GM18861 (cell line): ENCODE measurements around the gene ABHD8.

ENCODE experiments used
- ATAC-seq: cut with Tn5 transposase; IDR thresholded peaks from one replicate; pipeline ENCODE4 v1.9.1; 2021; ENCODE audit not compliant: unreplicated experiment

Gene ABHD8

DNA sequence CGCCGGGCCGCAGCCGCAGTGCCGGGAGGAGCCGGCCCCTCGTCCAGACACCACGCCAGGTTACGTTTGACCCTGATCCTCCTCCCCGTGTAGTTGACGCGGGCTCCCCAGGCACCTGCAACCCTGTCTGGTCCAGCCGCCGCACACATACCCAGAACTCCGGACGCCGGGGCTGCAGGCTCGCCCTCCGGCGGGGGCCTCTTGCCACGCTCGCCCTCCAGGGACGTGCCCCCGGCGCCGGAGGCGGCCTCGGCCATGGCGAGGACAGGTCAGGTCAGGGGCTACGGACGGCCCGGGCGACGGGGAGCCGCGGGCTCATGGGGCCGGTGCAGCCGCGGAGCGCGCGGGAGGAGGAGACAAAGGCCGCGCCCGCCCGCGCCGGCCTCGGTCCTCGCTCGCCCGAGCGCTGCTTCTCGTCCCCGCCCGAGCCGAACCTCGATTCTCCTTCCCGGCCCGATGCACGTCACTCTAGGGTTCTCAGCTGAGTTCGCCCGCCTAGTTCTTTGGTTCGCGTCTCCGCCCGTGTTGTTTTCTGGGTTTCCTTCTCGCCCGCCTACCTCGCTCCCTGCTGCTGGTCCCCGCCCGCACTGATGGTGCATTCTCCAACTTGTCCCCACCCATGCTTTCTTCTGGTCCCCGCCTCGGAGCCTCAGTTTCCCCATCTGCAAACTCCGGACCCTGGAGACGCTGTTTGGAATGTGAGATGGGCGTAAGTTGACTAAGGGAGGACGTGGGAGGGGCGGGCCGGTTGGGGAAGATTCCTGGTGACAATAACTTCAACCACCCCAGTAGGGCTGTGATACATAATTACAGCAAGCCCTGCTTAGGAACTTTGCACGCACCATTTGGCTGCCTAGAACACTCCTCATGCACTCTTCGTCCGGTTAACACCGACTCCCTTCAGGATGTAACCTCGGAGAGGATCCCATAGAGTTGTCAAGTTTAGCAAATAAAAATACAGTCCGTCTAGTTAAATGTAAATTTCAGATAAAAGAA lies 31.5 kb upstream of the ABHD8 start, which contains the start of gene ANO8:
Gene ANO8, minus strand, starts transcription at position 442 of the 996 bp plus-strand sequence. Its CDS starts 185 bp downstream, at position 257.
- ATAC-seq, result peak; percentile 32

DNA sequence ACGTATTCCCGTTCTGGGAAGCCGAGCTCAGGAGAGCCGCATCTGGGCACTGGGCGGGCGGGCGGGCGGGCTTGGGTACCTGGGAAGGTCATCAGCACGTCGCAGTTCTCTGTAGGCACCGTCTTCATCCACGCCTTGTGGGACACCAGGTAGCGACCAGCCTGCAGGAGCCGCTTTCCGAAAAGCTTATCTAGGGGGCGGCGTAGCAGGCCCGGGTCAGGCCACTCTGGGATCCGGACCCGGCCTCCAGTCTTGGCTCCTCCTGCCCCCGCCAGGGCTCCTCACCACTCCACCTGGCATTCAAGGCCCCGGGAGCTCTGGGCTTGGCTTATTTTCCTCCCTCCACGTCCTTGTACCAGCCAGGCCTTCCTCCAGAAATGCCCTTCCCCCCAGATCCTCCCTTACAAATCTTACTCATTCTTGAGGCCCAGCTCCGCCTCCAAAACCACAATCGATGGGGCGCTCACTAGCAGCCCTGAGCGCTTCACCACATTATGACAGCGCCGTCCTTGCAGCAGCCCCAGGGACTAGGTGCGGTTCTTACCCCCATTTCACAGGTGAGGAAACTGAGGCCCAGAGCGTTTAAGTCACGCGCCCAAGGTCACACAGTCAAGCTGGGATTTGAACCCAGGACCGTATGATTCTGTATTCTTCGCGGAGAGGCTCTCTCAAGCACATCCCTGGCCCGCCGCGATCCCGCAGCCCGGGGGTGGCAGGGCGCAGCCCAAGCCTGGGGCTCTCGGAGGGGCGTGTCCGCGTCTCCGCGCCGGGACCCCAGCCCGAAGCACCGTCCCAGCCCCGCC lies 30.6 kb upstream of the ABHD8 start:
- ATAC-seq, result no peak

DNA sequence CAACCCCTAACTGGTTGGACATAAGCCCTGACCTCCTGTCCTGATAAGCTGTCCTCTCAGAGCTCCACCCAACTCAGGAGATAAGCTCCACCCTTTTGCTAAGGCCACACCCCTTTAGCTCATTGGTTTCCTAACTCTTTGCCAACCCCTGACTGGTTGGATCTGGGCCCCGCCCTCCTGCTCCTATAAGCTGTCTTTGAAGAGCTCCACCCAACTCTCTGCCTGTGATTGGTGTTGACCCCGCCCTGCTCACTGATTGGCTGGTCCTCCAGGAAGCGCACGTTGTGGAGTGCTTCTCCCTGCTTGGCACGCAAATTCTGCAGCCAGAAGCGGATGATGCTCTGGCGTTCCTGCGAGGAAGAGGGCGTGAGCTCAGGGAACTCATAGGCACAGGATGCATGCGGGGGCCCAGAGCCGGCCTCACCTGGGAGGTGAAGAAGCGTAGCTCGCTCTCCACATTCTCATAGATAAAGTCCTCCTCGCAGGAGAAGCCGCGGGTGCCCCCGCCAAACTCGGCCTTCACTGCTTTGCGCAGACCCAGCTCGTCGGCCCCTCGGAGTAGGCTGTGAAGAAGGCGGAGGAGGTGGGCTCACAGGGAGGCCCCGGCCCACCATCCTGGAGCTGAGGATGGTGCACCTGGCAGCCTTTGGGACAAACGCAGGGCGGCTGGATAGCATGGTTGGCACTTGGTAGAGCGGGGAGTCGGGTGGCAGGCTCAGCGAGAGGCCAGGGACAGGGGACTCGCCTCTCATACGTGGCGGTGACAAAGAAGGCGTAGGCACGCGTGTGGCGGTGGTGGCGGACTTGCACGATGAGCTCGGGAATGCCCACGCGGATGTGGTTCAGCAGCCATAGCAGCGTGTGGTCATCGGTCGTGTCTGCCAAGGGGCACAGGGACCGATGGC lies 29.7 kb upstream of the ABHD8 start:
- ATAC-seq, result no peak

DNA sequence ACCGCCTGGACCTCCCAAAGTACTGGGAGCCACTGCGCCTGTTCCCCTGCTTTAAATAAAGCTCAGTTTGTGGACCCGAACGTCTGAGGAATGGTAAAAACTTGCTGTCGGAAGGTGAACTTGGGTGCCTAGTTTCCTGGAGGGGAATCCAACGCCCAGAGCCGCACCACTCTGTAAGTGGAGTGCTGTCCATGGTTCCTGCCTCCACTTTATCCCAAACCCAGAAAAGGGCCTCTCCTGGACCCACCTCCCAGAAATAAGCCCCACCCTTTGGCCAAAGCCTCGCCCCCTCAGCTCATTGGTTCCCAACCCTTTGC lies 29.1 kb upstream of the ABHD8 start:
- no peak for ATAC-seq

DNA sequence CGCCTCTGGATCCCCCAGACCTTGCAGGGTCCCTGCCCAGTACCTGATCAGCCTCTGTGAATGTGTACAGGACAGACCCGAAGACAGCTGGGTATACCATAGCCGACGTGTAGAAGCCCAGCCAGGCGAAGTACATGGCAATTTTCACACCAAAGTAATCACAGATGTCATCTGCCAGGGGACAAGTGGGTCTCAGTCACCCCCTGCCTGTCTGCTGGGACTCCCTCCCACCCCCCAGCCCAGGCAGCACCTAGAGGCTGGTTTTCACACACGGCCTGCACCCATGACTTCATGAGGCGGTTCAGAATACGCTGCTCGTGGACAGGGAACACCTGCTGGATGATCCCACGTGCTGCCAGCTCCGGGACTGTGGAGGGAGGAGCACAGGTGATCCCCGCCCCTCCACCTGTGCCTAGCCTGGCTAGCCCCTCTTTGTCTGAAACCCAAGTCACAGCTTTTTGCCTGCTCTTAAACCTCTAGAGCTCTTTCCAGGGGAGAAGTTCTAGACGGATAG lies 27.9 kb upstream of the ABHD8 start:
- no peak for ATAC-seq

DNA sequence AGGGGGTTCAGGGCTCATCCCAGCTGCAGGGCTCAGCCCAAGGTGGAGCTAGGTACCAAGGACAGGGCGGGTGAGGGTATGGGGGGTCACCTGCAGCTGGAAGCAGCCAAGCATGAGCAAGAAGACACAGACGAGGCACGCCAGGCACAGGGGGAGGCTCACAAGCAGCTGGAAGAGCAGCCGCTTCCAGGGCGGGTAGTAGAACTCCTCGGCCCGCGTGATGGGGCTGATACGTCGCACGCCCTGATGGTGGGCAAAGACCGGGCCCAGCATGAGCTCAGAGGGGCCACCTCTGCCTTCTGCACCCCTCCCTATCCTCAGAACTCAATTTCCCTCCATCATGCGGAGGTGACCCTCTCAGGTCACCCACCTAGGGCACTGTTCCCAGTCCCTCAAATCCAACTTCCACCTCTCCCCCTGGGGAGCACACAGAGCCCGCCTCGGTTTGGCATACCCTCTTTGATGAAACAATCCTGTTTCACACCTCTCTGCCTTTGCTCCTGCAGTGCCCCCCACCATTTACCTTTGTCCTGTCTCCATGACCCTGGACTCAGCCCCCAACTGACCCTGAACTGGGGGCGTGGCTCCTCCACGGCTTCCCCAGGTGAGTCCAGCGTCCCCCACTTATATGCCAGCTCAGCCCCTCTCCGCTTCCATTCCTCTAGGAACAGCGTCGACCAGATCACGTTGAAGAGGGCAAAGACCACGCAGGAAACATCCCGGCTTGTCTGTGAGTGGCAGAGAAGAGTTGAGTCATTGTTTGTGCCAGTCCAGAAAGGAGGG lies 27.2 kb upstream of the ABHD8 start:
- ATAC-seq, result no peak

DNA sequence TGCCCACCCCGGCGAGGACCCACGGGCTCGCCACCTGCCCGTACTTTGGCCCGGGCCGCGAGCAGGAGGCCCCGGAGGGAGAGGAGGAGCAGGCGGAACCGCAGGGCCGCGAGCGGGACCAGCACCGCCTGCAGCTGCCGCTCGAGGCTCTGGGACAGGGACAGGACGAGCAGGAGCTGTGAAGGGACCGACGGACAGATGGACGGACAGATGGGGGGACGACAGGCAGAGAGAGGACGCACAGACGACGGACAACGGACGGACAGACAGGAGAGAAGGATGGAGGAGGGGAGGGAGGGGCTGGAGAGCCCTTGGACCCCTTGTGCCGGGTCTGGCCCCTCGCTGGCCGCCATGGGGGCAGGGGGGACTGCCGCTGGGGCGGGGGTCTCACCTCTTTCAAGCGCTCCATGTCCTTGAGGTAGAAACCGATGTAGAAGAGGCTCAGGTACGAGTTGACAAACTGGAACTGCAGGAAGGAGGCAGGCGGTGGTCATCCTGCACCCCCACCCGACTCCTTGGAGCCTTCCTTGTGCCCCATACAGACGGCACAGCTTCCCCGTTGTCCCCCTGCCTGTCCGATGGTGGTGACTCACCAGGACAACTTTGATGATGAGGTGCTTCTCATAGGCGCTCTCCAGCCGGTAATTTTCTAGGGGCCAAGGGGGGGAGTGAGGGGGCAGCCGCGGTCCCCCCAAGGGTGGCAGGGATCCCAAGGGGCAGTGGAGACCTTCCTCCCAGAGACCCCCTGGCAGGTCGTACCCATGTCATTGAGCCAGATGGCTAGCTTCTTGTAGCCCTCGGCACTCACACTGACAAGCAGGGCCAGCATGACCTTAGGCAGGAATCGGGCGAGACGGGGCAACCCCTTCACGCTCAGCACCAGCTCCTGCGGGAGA lies 26.4 kb upstream of the ABHD8 start:
- no peak for ATAC-seq

DNA sequence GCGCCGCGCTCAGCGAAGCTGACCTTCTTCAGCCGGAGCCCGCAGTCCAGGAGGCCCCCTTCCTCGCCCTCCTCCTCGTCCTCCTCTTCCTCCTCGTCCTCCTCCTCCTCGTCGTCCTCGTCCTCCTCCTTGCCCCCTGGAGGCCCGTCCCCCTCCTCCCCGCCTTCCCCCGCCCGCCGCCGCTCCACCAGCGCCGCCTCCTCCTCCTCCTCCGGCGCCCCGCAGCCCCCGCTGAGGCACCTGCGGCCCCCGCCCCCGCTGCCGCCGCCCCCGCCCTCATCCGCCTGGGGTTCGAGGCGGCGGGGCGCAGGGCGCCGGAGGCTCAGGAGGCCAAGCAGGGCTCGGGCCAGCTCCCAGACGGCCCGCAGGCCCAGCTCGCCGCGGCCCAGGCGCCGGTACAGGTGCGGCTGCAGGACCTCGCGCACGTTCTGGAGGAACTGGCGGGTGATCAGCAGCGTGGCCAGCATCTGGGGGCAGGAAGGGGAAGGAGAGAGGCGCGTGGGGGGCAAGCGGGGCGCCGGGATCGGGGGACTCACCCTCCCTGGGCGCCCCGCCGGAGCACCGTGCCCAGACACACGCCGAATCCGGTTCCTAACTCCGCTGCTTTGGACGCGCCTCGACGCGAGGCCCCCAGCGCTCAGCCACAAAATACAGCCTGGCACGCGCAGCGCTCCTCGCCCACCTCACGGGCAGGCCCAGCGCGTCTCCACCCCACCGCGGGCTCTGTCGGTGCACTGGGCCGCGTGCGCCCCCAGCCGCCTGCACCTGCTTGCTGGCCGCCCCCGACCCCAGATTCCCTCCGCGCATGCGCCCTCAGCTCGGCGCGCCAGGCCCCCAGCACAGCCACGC lies 25.5 kb upstream of the ABHD8 start:
- no peak for ATAC-seq

DNA sequence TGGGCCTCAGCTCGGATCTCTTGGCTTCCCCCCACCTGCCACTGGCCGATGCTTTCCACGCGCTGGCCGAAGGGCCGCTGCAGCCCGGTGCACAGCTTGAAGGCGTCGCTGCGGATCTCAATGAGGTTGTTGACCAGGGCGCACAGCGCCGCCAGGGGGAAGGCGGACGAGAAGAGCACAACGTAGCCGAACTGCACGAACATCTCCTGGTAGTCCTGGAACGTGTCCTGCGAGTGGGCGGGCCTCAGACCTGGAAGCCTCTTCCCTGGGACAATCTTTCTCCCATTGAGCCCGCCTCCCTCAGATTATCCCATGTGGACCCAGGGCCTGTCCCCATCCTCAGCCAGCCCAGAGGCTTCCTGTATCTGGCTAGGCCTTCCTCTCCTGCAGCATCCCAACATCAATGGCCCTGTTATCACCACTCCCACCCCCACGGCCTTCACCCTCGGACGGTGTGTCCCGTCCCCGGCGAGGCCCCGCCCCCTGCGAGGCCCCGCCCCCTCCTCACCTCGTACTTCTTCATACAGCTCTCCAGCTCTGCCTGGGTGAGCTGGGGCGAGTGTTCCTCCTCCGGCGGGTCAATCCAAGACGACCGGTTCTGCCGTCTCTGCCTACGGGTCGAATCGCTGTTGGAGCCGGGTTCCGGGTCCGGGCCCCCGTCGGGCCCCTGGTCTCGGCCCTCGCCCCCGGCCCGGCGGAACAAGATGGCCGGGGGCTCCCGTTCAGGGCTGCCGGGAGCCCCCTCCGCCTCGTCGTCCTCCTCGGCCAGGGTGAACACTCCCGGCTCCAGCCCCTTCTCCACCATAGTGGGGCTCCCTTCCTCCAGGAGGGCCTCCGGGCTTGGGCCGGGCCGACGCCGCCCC lies 24.7 kb upstream of the ABHD8 start:
- ATAC-seq, result no peak

DNA sequence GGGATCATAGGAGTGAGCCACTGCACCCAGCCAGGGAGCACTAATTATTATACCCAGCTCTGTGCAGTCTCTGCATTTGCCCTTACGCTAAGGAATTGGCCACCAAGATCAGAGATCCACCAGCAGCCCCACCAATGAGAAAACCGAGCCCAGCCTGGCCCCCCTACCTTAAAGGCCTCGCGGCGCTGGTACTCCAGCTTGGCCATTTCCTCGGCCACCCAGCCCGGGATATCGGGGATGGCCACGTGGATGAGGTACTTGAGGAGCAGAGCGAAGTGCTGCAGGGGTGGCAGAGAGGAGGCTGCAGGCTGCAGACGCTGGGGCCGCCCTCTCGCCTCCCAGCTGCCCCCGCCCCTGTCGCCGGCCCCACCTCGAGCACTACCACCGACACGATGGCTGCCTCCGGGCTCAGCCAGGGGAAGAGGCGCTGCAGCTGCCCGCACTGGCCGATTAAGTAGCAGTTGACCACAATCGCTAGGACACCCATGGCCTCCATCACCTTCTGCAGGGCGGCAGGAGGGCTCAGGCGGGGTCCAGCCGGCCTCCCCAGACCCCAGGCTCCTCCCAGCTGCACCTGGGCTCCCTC lies 23.9 kb upstream of the ABHD8 start:
- ATAC-seq, result no peak

DNA sequence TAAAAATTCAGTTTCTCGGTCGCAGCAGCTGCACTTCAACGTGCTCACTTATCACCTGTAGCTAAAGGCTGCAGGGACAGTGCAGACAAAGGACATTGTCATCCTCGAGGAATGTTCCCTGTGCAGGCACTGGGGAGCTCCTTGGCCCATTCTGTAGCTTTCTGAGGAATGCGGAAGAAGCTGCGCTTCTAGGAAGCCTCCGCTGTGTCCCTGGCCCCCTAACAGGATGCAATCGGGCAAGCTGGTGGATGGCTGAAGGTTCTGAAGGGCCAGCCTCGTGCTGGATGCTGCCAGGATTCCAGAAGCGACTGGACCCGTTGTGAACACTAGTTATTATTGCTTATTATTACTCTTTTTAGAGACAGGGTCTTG lies 23.4 kb upstream of the ABHD8 start:
- ATAC-seq, result no peak

DNA sequence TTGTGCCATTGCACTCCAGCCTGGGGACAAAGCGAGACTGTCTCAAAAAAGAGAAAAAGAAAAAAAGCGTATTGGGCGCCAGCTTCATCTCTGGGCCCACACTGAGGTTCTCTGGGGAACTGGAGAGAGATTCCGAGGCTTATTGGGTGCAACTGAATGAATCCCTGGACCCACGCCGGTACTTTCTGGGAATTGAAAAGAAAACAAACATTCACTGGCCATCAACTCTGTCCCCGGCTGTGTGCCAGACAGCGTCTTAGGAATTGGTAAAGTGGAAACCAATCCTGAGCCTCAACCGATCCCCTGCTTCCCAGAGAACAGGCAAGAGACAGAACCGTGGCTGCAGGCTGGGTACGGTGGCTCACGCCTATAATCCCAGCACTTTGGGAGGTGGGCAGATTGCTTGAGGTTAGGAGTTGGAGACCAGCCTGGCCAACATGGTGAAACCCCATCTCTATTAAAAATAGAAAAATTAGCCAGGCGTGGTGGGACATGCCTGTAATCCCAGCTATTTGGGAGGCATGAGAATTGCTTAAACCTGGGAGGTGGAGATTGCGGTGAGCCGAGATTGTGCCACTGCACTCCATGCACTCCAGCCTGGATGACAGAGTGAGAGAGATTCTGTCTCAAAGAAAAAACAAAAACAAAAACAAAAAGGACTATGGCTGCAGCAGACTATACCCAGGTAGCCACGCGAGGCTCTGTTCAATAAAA lies 22.8 kb upstream of the ABHD8 start:
- ATAC-seq, result no peak

DNA sequence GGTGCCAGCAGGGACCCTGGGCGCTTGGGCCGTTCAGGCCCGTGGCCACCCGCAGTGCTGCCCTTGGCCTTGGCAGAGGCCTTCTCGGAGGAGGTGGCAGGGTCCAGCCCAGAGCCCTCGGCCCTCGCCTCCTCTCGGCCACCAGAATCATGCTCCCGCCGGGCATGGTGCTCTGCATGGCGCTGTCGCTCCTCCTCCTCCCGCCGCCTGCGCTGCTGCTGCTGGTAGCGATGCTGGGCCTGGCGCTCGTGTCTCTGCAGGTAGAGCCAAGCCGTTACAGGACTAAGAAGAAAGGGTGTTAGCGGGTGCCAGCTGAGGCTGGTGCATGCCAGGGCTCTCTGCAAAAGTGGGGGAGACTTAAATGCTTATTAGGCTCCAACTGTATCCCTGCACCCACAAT lies 21.9 kb upstream of the ABHD8 start:
- ATAC-seq, result no peak

DNA sequence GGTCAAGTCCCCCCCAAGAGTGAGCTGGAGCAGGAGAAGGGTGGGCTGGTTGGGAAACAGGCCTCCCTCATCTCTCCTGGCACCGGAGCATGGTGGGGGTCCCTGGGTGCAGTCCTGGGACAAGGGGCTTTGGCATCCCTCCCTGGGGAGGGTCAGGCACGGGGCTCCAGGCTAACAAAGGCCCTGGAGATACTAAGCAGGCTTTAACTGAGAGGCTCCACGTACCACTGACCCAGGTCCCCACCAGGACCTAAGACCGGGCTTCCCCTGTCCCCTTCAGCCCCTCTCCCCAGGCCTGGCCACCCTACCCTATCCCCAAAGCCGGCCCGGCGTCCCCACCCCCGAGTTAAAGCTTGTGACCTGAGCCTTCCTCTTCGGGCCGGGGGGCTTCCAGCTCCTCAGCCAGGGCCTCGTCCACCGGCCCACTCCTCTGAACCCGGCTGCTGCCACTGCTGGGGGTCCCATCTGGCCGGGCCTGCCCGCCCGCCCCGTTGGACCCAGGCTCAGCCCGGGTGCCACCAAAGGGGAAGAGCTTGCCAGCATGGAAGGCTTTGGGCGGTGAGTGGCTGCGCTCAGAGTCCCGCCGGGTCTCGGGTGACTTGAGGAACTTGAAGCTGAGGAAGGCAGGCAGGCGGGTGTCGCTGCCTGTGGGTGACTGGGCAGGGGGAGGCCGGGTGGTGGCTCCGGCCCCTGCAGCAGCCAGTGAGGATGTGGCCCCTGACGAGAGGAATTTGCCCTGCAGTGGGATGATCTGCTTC lies 21.3 kb upstream of the ABHD8 start:
- ATAC-seq, result no peak

DNA sequence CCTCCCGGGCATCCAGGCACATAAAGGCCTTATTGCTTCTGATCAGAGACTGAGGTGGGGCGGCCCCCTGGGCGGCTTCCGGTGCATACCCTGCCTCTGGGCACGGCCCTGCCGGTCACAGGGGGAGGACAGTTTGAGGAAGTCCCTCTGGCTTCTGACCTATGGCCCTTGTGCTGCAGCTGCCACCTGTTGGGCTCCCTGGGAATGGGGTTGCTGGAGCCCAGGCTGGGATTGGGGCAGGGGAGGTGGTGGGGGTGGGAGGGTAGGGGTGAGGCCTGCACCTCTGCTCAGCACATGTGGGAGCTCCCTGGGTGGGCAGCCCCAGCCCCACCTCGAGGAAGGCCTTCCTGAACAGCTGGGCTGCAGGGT lies 20.7 kb upstream of the ABHD8 start:
- ATAC-seq, result no peak
